Ascending aorta (tissue), 2 donors: Measurements from ENCODE around the gene CENPP. TPM values are rescaled to one million over a fixed set of nuclear protein-coding genes. Genes with fewer than 3 reads are reported as not detected.

Experiments used
- DNase-seq, 2 donors: peaks; one replicate each; pipeline ENCODE4 v3.0.0-alpha.2; 2019; ENCODE audit warnings: low spot score in 2 of 2
- H3K27ac ChIP-seq, 2 donors: fragments of 200-600 bp; sonication (generic); one replicate each; pipeline ENCODE4 v1.5.1; 2016 to 2017; ENCODE audit warnings: mild to moderate bottlenecking in 1 of 2
- H3K27me3 ChIP-seq: fragments of 200-600 bp; sonication (generic); one replicate; pipeline ENCODE4 v1.5.1; 2017
- H3K36me3 ChIP-seq, 2 donors: fragments of 200-600 bp; sonication (generic); one replicate each; pipeline ENCODE4 v1.5.1; 2016
- H3K4me1 ChIP-seq, 2 donors: fragments of 200-600 bp; sonication (generic); one replicate each; pipeline ENCODE4 v1.5.1; 2016 to 2017; ENCODE audit warnings: mild to moderate bottlenecking in 1 of 2
- H3K4me3 ChIP-seq, 2 donors: fragments of 200-600 bp; sonication (generic); one replicate each; pipeline ENCODE4 v1.5.1; 2016 to 2017; ENCODE audit warnings: mild to moderate bottlenecking in 1 of 2
- H3K9me3 ChIP-seq, 2 donors: fragments of 200-600 bp; sonication (generic); one replicate each; pipeline ENCODE4 v1.5.1; 2016
- CTCF ChIP-seq, 3 experiments: fragments of 200-600 bp in 2 of 3; fragments of 450-650 bp in 1 of 3; sonication (generic) in 2 of 3; IDR thresholded peaks; one replicate each; pipeline ENCODE4 v1.5.1; 2016 to 2019; ENCODE audit warnings: antibody characterized with exemption in 3 of 3, mild to moderate bottlenecking in 1 of 3, moderate library complexity in 1 of 3
- intact Hi-C: fragments of 100-400 bp; cut with DNase I; formaldehyde crosslinking; loops from one replicate; pipeline ENCODE4 v1.15.1; 2023
- total RNA-seq: library from RNA; depleted of rRNA; stranded (reverse); fragments of >200 nt; gene quantifications from one replicate; pipeline ENCODE4 v1.1.0, GENCODE V29; 2016

The CENPP gene
- total RNA-seq, 1 donor from 2014 or later, result 0.43 TPM

- H3K27me3 ChIP-seq, result no peaks in the 10 kb centered on the region
- no peak overlapping the region for H3K27ac ChIP-seq
- no peak overlapping the region for H3K4me3 ChIP-seq
- no peak for DNase-seq
- intact Hi-C loops, result no loop called here
- H3K4me1 ChIP-seq, result no peaks in the 10 kb centered on the region
- H3K36me3 ChIP-seq, result peaks cover 13 to 15% of the 10 kb centered on the region in 2 donors
- no peak for TF ChIP-seq CTCF (IDR thresholded peaks at IDR 0.05)
- no peaks in the 10 kb centered on the region for H3K9me3 ChIP-seq
These were observed 334.5 kb downstream of the CENPP start for GRCh38 chr9:92660266-92660665.

GRCh38 chr9:92661127-92661526 is 335.4 kb downstream of the CENPP start:
- Histone ChIP-seq H3K4me3 (no peak overlapping the region), H3K27ac (no peak overlapping the region), H3K36me3 (peaks cover 9 to 15% of the 10 kb centered on the region in 2 donors), H3K4me1 (no peaks in the 10 kb centered on the region), H3K9me3 (no peaks in the 10 kb centered on the region), H3K27me3 (no peaks in the 10 kb centered on the region)
- no peak for TF ChIP-seq CTCF (IDR thresholded peaks at IDR 0.05)
- no peak for DNase-seq
- intact Hi-C loops, result no loop called here

- H3K9me3 ChIP-seq, result no peaks in the 10 kb centered on the region
- no peak overlapping the region for H3K4me3 ChIP-seq
- H3K36me3 ChIP-seq, result peaks cover 7 to 15% of the 10 kb centered on the region in 2 donors
- no peak for TF ChIP-seq CTCF (IDR thresholded peaks at IDR 0.05)
- no peaks in the 10 kb centered on the region for H3K4me1 ChIP-seq
- no peak for DNase-seq
- H3K27me3 ChIP-seq, result no peaks in the 10 kb centered on the region
- no peak overlapping the region for H3K27ac ChIP-seq
- intact Hi-C loops, result no loop called here
These were observed 336.0 kb downstream of the CENPP start for GRCh38 chr9:92661743-92662142.

GRCh38 chr9:92663126-92663525 is 337.4 kb downstream of the CENPP start:
- no peak overlapping the region for H3K27ac ChIP-seq
- H3K4me3 ChIP-seq, result no peak overlapping the region
- no peaks in the 10 kb centered on the region for H3K27me3 ChIP-seq
- no peak for TF ChIP-seq CTCF (IDR thresholded peaks at IDR 0.05)
- H3K9me3 ChIP-seq, result no peaks in the 10 kb centered on the region
- intact Hi-C loops, result no loop called here
- peaks cover 0 to 2% of the 10 kb centered on the region in 2 donors for H3K4me1 ChIP-seq
- H3K36me3 ChIP-seq, result peaks cover 2 to 13% of the 10 kb centered on the region in 2 donors
- DNase-seq, result no peak

GRCh38 chr9:92663951-92664350 is 338.2 kb downstream of the CENPP start:
- no peak for TF ChIP-seq CTCF (IDR thresholded peaks at IDR 0.05)
- peaks cover 0 to 8% of the 10 kb centered on the region in 2 donors for H3K36me3 ChIP-seq
- H3K4me3 ChIP-seq, result no peak overlapping the region
- H3K9me3 ChIP-seq, result no peaks in the 10 kb centered on the region
- H3K27me3 ChIP-seq, result no peaks in the 10 kb centered on the region
- peaks cover 0 to 6% of the 10 kb centered on the region in 2 donors for H3K4me1 ChIP-seq
- no peak for DNase-seq
- H3K27ac ChIP-seq, result no peak overlapping the region
- intact Hi-C loops, result no loop called here
